Coronary artery (tissue), 2 donors: Measurements from ENCODE around the gene SOAT2.
"Not testable (repeated sequence)": the region's sequence is repeated elsewhere in the genome, so short reads cannot be mapped to it uniquely, and the experiment has no call there.

Experiments
- DNase-seq: peaks from one replicate; pipeline ENCODE4 v3.0.0-alpha.2; 2017; ENCODE audit warnings: low spot score
- H3K27ac ChIP-seq, 2 donors: fragments of 200-600 bp; sonication (generic); one replicate each; pipeline ENCODE4 v1.5.1; 2016 to 2019
- H3K4me3 ChIP-seq: fragments of 200-600 bp; sonication (generic); 2 replicates; pipeline ENCODE4 v1.5.1; 2016; ENCODE audit warnings: mild to moderate bottlenecking, moderate library complexity
- TF ChIP-seq, protein P1 (sequence below): fragments of 200-600 bp; sonication (generic); IDR thresholded peaks from one replicate; pipeline ENCODE4 v1.5.1; 2019; ENCODE audit warnings: antibody characterized with exemption

The SOAT2 gene

DNA sequence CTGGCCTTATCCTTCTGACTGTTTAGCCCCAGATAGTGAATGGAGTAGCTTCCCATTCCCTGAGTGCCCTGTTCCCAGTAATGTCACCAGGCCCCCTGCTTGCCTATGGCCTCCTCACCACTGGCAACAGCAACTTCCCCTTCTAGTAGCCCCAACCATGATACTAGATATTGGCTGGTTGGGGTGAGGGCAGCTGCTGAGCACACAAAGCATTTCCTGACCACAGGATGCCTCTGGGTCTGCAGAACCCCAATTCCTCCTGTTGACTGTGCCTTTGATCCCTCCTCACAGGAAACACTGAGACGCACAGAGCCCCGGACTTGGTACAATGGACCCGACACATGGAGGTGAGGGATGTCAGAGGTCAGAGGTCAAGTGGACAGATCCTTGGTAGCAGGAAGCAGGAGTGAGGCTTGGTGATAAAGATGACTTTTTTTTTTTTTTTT, 597 bp downstream of the SOAT2 start:
- Histone ChIP-seq H3K27ac (peak overlapping the region in 1 of 2 donors; percentile 51), H3K4me3 (no peak overlapping the region)
- no peak for DNase-seq
- TF ChIP-seq, protein P1, sequence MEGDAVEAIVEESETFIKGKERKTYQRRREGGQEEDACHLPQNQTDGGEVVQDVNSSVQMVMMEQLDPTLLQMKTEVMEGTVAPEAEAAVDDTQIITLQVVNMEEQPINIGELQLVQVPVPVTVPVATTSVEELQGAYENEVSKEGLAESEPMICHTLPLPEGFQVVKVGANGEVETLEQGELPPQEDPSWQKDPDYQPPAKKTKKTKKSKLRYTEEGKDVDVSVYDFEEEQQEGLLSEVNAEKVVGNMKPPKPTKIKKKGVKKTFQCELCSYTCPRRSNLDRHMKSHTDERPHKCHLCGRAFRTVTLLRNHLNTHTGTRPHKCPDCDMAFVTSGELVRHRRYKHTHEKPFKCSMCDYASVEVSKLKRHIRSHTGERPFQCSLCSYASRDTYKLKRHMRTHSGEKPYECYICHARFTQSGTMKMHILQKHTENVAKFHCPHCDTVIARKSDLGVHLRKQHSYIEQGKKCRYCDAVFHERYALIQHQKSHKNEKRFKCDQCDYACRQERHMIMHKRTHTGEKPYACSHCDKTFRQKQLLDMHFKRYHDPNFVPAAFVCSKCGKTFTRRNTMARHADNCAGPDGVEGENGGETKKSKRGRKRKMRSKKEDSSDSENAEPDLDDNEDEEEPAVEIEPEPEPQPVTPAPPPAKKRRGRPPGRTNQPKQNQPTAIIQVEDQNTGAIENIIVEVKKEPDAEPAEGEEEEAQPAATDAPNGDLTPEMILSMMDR: no peak

DNA sequence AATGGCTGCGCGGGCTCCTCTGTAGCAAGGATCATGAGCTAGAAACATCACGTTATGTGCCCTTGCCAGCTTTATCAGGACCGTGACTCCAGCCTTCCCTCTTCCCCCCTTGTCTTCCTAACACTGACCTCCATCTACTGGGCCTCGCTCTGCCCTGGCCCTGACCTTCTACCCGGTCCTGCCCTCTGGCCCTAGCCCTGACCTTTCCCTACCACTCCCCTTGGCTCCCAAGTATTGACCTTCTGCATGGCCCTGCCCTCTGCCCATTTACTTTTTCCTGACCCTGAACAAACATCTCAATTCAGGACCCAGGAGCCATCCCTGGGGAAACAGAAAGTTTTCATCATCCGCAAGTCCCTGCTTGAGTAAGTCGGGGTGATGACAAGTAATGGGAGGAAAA, 2.0 kb downstream of the SOAT2 start:
- H3K27ac ChIP-seq: no peak overlapping the region
- no peak for DNase-seq

DNA sequence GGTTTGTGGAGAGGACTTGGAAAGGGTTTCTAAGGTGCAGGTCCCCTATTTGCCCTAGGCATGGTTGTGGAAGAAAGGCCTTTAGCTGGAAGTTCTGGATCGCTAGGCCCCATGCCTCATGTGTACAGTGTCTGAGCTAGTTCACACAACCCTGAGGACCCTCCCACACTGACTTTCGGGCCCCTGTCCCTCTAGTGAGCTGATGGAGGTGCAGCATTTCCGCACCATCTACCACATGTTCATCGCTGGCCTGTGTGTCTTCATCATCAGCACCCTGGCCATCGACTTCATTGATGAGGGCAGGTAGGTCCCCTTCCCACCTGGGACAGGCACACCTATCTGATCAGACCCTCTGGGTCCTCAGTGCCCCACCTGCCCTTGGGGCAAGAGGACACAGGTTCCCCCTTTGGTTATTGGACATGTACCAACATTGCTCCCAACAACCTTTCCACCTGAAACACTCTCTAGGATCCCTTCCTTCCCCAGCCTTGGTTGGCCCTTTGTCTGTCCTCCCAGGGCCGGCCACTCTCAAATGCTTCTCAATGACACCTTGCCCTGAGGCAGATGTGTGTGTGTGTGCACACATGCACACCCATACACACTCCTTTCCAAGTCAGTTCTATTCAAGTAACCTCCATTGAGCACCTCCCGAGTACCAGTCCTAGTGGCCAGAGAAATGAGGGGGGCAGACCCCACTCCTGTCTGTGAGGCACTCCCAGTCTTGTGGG, 2.6 kb downstream of the SOAT2 start:
- no peak for DNase-seq

More for the DNA sequence above, 2.0 kb downstream of the SOAT2 start:
- TF ChIP-seq, protein P1: no peak
- no peak overlapping the region for H3K4me3 ChIP-seq

DNA sequence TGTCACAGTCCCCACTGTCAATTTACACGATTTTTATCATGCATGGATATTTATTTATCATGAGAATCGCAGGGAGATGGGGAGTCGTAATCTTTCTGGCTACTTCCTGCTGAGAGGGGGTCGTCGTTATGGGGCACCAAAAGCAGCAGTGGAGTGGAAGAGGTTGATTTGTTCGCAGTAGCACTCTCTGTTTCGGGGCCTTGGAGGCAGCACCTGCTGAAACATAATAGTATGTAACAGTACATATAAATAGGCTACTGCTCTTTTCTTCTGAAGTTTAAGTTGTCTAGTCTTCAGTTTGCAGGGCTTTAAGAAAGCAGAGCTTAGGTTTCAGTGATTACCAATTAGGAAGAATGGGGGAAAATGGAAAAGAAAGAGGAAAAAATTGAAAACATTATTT, 3.8 kb downstream of the SOAT2 start:
- TF ChIP-seq, protein P1: no peak
- DNase-seq: no peak
- Histone ChIP-seq H3K27ac (peak overlapping the region; percentile 21 to 66), H3K4me3 (no peak overlapping the region)

More for the DNA sequence above, 2.6 kb downstream of the SOAT2 start:
- TF ChIP-seq, protein P1: no peak
- peak overlapping the region in 1 of 2 donors; percentile 16 for H3K27ac ChIP-seq
- H3K4me3 ChIP-seq: no peak overlapping the region

DNA sequence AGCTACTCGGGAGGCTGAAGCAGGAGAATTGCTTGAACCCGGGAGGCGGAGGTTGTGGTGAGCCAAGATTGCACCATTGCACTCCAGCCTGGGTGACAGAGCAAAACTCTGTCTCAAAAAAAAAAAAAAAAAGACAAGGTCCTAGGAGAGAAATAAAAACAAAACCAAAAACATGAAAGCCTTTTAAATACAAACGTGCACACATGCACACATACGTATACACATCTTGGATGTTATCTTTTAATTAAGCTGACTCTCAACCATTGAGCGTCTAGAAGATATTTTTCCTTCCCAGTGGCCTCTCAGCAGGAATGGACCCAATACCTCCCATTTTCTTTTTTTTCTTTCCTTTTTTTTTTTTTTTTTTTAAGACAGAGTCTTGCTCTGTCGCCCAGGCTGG, 9.1 kb downstream of the SOAT2 start:
- H3K27ac ChIP-seq, DNase-seq, H3K4me3 ChIP-seq: not testable (repeated sequence)

DNA sequence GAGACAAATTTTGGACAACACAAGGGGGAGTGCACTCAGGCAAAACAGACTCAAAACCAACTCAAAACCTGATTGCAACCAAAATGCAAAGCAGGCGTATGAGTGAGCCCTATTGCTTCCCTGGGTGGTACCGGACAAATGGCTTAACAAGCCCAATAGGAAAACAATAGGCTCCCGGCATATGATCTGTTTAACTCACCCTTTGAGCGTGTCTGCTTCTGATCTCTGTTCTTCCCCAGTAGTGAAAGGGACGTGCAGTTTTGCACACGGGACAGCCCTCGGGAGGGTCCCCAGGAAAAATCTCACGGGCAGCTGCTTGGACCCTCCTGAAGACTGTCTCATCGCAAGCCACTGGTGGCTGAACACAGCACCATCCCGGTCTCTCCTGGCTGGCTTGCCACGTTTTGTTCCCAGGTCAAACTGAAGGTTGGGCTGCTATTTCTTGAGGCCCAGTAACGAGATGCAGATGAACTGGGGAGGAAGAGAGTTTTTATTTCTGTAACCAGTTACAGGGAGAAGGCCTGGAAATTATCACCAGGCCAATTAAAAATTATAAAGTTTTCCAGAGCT, 9.9 kb downstream of the SOAT2 start:
- H3K4me3 ChIP-seq: no peak overlapping the region
- TF ChIP-seq, protein P1: no peak
- peak; percentile 43 for DNase-seq
- H3K27ac ChIP-seq: no peak overlapping the region

DNA sequence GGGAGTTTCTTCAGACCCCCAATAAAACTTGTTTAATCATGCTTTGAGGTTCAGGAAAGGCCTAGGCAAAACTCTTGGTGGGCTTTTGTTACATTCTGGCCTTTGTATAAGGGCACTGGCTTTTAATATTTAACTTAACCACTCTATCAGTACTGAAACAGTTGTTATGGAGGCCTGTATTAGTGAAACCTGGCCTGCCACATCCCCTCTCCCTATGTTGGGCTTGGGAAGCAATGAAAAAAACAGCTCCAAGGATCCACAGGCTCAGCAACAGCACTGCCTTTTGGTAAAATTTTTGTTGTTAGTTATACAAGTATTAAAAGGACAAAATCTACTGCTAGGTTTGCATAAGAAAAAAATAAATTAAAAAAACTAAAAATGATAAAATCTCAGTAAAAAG, 10.7 kb downstream of the SOAT2 start:
- DNase-seq: peak; percentile 4
- TF ChIP-seq, protein P1: no peak
- H3K4me3 ChIP-seq: no peak overlapping the region
- H3K27ac ChIP-seq: peak overlapping the region; percentile 3 to 94
